Choroid plexus epithelial cell (primary cell): ENCODE data around the gene FAM227B.
"Not testable (repeated sequence)": the region's sequence is repeated elsewhere in the genome, so short reads cannot be mapped to it uniquely, and the experiment has no call there.

Source experiments
- DNase-seq: peaks from one replicate; pipeline ENCODE4 v3.0.0-alpha.2; 2010; ENCODE audit warnings: low read depth
- H3K4me3 ChIP-seq: 2 replicates; pipeline ENCODE4 v1.5.1; 2011; ENCODE audit warnings: low read depth, mild to moderate bottlenecking, control low read depth, low read length, moderate library complexity
- TF ChIP-seq, protein P1 (sequence below): conservative IDR thresholded peaks from 2 replicates; pipeline ENCODE4 v1.5.1; 2011; ENCODE audit warnings: low read depth, mild to moderate bottlenecking, control low read depth, inconsistent platforms, low read length, moderate library complexity

The FAM227B gene

DNA sequence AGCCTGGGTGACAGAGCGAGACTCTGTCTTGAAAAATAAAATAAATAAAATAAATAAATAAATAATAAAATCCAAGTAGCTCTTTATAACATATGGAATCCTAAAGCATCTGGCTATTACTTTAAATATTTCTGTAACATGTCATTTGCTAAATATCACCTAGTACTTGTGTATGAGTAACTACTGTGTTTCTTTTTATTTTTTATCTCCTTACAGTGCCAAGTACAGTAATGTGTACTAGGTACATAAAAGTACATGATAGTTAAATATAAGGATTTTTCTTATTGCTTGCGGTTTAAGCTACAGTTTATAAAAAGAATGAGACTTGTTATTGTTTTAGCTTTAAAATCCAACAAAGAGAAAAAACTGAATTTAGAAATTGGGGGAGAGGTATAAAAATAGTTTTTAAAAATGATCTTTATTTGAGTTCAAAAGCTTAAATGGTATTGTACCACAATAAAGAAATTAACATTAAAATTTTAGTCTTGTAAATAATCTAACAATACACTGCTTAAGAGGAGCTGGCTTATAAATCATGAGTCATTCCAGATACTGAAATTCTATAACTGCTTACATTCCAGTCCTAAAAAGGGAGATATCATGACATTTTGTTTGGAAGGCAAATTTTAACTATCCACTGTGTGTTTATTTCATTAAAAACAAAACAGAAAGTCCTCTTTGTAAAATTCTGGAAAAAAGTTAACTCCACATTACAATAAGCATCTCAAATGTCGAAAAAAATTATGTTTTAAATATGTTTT, 124.4 kb downstream of the FAM227B start:
- DNase-seq, result peak; percentile 71
- TF ChIP-seq, protein P1, sequence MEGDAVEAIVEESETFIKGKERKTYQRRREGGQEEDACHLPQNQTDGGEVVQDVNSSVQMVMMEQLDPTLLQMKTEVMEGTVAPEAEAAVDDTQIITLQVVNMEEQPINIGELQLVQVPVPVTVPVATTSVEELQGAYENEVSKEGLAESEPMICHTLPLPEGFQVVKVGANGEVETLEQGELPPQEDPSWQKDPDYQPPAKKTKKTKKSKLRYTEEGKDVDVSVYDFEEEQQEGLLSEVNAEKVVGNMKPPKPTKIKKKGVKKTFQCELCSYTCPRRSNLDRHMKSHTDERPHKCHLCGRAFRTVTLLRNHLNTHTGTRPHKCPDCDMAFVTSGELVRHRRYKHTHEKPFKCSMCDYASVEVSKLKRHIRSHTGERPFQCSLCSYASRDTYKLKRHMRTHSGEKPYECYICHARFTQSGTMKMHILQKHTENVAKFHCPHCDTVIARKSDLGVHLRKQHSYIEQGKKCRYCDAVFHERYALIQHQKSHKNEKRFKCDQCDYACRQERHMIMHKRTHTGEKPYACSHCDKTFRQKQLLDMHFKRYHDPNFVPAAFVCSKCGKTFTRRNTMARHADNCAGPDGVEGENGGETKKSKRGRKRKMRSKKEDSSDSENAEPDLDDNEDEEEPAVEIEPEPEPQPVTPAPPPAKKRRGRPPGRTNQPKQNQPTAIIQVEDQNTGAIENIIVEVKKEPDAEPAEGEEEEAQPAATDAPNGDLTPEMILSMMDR, result no peak
- no peak overlapping the region for H3K4me3 ChIP-seq

DNA sequence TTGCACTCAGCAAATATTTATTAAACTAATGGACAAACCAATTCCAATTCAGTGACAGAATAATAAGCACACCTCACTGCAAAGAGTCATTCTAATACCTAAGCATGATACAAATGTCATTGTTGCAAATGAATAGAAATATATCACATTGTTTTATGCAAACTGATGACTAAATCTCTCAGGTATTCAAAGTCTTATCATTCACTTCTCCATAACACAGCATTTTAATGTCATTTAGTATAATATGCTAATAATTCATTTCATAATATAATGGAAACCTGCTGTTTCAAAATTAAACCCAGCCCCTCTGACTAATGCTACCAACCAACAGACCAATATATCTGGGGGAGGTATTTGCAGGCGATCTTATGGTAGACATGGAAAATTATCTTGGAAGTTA, 125.8 kb downstream of the FAM227B start:
- H3K4me3 ChIP-seq, result no peak overlapping the region
- DNase-seq, result peak; percentile 3
- TF ChIP-seq, protein P1, result no peak

DNA sequence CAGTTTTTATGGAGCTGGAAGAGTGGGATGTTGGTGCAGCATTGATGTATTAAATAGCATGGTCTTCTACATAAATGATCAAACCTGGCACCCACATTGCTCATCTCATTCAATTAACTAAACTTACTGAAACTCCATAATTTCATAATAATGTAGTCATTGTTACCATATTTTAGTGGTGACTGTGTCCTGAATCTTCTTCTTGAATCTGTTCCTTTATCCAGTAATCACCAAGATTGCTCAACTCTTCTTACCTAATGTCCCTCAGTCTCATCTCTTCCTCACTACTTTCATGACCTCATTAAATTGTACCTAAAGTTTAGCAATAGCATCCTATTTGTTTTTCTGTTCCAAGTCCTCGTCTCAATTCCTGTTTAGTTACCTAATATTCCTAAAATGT, 127.8 kb downstream of the FAM227B start:
- H3K4me3 ChIP-seq, result no peak overlapping the region
- DNase-seq, result peak; percentile 82
- TF ChIP-seq, protein P1, result no peak

GRCh38 chr15:49492151-49492550, 128.5 kb downstream of the FAM227B start:
- no peak overlapping the region for H3K4me3 ChIP-seq
- TF ChIP-seq, protein P1, result no peak

DNA sequence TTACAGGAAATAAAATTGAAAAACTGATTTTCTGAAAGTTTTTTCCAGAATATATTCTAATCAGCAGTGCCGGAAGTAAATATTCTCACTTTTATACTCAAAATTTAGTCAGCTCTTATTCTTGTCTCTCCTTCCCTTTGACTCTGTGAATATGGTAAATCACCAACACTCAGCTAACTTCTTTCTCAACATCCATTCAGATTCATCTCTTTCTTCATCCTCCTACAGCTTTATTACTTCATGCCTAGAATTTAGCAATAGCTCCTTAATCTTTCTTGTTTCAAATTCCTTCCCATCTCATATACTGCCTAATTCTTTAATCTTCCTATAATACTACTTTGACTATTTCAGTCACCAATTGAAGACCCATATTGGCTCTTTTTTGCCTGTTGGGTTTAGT, 129.7 kb downstream of the FAM227B start:
- peak; percentile 28 for DNase-seq
- no peak overlapping the region for H3K4me3 ChIP-seq
- TF ChIP-seq, protein P1, result no peak

More at GRCh38 chr15:49492151-49492550, 128.5 kb downstream of the FAM227B start:
- no peak for DNase-seq

DNA sequence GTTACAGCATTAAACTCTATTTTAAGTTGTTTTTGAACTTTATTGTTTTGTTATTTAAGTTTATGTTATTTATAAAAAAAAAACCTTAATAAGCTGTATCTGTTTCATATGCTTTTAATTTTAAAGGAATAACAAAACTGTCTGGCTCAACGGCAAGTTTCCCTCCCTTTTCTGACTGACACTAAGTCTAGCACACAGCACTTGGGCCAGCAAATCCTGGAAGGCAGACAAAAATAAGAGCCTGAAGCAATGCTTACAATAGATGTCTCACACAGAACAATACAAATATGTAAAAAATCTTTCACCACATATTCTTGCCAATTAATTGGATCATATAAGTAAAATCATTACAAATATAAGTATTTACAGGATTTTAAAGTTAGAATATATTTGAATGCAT, 135.2 kb downstream of the FAM227B start:
- peak; percentile 12 for DNase-seq

DNA sequence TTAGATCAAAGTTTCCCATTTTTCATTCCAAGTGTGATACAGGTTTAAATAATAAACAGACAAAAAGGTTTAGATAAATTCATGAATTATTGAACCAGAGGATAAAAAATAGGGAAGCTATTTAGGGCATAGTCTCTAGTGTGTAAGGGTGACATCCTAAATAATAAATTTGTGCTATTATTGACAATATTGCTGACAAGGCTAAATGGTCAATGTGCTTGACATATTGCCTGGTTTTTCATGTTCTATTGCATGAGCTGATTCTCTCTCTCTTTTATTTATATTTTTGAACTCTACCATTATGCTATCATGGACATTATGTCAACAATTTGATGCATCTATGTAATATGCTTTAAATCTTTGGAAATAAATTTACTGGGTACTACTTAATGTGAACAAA, 141.6 kb downstream of the FAM227B start:
- not testable (repeated sequence) for H3K4me3 ChIP-seq, DNase-seq

More for the DNA sequence above, 135.2 kb downstream of the FAM227B start:
- H3K4me3 ChIP-seq, result not testable (repeated sequence)

GRCh38 chr15:49478021-49478420, 142.6 kb downstream of the FAM227B start:
- not testable (repeated sequence) for H3K4me3 ChIP-seq, DNase-seq
